Measurements from ENCODE around the gene TP53I11. TPM values are rescaled to one million over a fixed set of nuclear protein-coding genes. Genes with fewer than 3 reads are reported as not detected.

TP53I11 gene
- total and polyA plus RNA-seq, 9 of the 15 experiments (the other 6 are each of a cell fraction or from before 2014, with no cell fraction given): 0.14 to 2.5 (median 1.2) TPM; not detected in 2

- TF ChIP-seq REST (IDR thresholded peaks at IDR 0.05; ENCODE audit: borderline replicate concordance) (peak; percentile 79), REST (CRISPR knock-in tag; IDR thresholded peaks at IDR 0.05; ENCODE audit: low read depth) (no peak), FOXA3 (CRISPR knock-in tag; conservative IDR thresholded peaks at IDR 0.05 in 1 of 2, IDR thresholded peaks at IDR 0.05 in 1 of 2) (0 out of 4 replicates have a peak, but pooled peaks of 1 of the 2 experiments have one; percentile 37), BHLHE40 (IDR thresholded peaks at IDR 0.05; ENCODE audit: low read length) (peak; percentile 13; the same call in 1 of the 2 replicates), SMARCE1 (IDR thresholded peaks at IDR 0.05) (no peak), ZNF436 (CRISPR knock-in tag; IDR thresholded peaks at IDR 0.05) (no peak), ZNF589 (CRISPR knock-in tag; IDR thresholded peaks at IDR 0.05; ENCODE audit: low read depth) (no peak), SAFB (IDR thresholded peaks at IDR 0.05; ENCODE audit: borderline replicate concordance, low read depth, low read length) (no peak), ZBTB9 (CRISPR knock-in tag; IDR thresholded peaks at IDR 0.05) (no peak), SP1 (CRISPR knock-in tag; IDR thresholded peaks at IDR 0.05) (0 out of 2 replicates have a peak, but pooled peaks have one; percentile 26)
Observed at GRCh38 chr11:44893846-44894617, 56.7 kb downstream of the TP53I11 start (continued).

Data from K562 (cell line).